ENCODE data around the gene TAX1BP3. TPM values are rescaled to one million over a fixed set of nuclear protein-coding genes. Genes with fewer than 3 reads are reported as not detected.
"Not testable (repeated sequence)": the region's sequence is repeated elsewhere in the genome, so short reads cannot be mapped to it uniquely, and the experiment has no call there.

Gene TAX1BP3
- 100 to 1,000 TPM in 2 of 4 donors, 10 to 100 TPM in 2; 93.9 to 109 (median 100) TPM for polyA plus RNA-seq (ENCODE audit: insufficient read length in 4 of 4)

DNA sequence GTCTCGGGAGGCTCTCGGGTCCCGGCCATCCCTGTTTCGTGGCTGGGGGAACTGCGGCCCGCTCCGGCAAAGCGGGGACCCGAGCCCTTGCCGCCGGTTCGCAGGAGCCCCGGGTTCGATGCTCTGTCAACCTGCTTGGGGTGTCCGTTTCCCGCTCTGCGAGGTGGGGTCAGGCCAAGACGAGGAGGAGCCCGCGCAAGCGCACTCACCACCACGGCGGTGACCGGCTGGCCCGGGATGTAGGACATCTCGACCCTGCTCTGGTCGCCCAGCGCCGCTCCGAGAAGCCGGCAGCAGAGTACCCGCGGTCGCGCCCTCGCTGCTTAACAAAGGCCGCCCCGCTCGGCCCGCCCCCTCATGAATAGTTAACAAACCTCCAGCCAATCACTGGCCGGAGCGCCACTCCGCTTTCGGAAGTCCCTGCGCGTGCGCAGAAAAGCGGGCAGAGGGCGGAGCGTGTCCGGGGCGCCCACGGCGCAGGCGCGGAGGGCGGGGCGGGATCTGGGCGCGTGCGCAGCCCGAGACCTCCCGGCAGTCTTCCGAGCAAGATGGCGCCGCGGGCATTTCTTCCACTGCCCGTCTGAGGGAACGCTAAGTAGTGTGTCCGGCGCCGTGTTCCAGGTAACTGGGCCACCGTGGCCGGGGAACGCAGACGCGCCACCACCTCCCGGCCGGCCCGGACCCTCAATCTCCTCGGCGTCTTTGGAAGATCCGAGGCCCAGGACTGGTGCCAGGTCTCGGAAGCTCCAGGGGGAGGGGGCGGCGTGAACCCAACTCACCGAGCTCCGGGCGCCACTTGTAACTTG, at the start of gene TAX1BP3, which contains the start of gene EMC6:
TSS of gene TAX1BP3 (minus strand) at position 300 of the 806 bp plus-strand sequence. CDS start at position 248, 52 bp downstream.
TSS of gene EMC6 (plus strand) at position 534 of the 806 bp plus-strand sequence. CDS start 335 bp downstream, outside the sequence.
- peak; percentile 95 to 97 (median 96) for DNase-seq (ENCODE audit: low read depth in 4 of 4, low spot score in 3 of 4)

- DNase-seq (ENCODE audit: low read depth in 4 of 4, low spot score in 3 of 4): no peak
Observed at GRCh38 chr17:3715296-3715695, 46.9 kb upstream of the TAX1BP3 start.

DNA sequence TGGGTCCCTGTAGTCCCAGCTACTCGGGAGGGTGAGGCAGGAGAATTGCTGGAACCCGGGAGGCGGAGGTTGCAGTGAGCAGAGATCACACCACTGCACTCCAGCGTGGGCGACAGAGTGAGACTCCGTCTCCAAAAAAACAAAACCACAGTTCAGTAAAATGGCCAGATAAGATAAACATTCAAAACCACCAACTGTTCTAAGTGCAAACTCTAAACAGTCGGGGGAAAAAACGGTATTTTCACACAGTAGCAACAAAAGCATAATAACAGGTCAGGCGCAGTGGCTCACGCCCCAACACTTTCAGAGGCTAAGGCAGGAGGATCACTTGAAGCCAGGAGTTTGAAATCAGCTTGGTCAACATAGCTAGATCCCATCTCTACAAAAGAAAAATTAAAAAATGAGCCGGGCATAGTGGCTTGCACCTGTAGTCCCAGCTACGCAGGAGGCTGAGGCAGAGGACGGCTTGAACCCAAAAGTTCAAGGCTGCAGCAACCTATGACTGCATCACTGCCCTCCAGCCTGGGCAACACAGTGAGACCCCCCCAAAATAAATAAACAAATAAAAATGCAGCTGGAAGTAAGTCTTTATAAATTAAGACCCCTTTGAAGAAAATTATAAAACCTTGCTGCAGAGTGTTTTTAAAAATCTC, 44.6 kb upstream of the TAX1BP3 start:
- no peak for DNase-seq (ENCODE audit: low read depth in 4 of 4, low spot score in 3 of 4)

GRCh38 chr17:3710951-3711383, 42.6 kb upstream of the TAX1BP3 start:
- DNase-seq (ENCODE audit: low read depth in 4 of 4, low spot score in 3 of 4): no peak

GRCh38 chr17:3708366-3708765, 40.0 kb upstream of the TAX1BP3 start:
- no peak for DNase-seq (ENCODE audit: low read depth in 4 of 4, low spot score in 3 of 4)

DNA sequence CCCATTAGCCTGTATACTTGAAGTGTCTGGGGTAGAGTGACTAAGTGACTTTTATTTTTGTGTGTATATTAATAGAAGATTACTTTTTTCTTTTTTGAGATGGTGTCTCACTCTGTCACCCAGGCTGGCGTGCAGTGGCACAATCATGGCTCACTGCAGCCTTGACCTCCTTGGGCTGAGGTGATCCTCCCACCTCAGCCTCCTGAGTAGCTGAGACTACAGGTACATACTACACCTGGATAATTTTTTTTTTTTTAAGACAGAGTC, 37.3 kb upstream of the TAX1BP3 start:
- not testable (repeated sequence) for DNase-seq (ENCODE audit: low read depth in 4 of 4, low spot score in 3 of 4)

- DNase-seq (ENCODE audit: low read depth in 4 of 4, low spot score in 3 of 4): no peak
Observed at GRCh38 chr17:3704931-3705717, 36.7 kb upstream of the TAX1BP3 start.

DNA sequence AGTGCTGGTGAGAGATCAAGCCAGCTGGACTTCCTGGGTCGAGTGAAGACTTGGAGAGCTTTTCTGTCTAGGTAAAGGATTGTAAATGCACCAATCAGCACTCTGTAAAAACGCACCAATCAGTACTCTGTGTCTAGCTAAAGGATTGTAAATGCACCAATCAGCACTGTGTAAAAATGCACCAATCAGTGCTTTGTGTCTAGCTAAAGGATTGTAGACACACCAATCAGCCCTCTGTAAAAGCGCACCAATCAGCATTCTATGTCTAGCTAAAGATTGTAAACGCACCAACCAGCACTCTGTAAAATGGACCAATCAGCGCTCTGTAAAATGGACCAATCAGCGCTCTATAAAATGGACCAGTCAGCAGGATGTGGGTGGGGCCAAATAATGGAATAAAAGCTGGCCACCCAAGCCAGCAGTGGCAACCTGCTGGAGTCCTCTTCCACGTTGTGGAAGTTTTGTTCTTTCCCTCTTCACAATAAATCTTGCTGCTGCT, 33.7 kb upstream of the TAX1BP3 start:
- DNase-seq (ENCODE audit: low read depth in 4 of 4, low spot score in 3 of 4): not testable (repeated sequence)

DNA sequence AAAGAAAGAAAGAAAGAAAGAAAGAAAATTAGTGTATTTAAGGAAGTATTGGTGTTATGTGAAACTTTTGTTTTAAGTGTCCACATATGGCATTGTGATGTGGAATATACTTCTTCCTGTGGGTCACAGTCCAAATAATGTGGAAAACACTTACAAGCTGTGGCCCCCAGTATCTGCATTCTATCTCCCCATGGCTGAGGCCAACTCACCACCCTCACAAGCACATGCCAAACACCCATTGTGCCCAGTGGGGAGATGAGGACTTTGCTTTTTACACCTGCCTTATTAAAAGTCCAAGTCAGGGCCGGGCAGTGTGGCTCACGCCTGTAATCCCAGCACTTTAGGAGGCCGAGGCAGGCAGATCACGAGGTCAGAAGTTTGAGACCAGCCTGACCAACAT, 31.6 kb upstream of the TAX1BP3 start:
- no peak for DNase-seq (ENCODE audit: low read depth in 4 of 4, low spot score in 3 of 4)

GRCh38 chr17:3698139-3698538, 29.8 kb upstream of the TAX1BP3 start:
- no peak for DNase-seq (ENCODE audit: low read depth in 4 of 4, low spot score in 3 of 4)

DNA sequence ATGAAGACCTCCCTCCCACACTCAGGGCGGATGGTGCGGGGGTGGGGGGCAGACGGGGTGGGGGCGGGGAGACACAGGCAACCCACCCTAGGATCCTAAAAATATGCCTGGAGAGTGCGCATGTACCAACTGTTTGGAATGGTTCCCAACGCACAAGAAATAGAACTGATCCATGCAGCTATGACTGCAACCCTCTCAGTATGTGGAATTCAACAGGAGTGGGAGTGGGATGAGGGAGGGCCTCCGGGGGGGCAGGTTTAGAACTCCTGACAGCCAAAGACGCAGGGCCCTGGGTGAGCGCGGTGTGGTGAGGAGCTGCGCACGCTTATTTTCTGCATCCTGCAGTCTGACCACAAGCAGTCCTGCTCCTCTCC, 28.7 kb upstream of the TAX1BP3 start:
- no peak for DNase-seq (ENCODE audit: low read depth in 4 of 4, low spot score in 3 of 4)

- no peak for DNase-seq (ENCODE audit: low read depth in 4 of 4, low spot score in 3 of 4)
Observed at GRCh38 chr17:3695723-3696411, 27.5 kb upstream of the TAX1BP3 start, which contains the start of gene P2RX5. TSS of gene P2RX5 (minus strand) at chr17:3696155. CDS start at chr17:3696005, 150 bp downstream.

- no peak for DNase-seq (ENCODE audit: low read depth in 4 of 4, low spot score in 3 of 4)
Observed at GRCh38 chr17:3695129-3695722, 26.8 kb upstream of the TAX1BP3 start.

GRCh38 chr17:3693829-3694231, 25.5 kb upstream of the TAX1BP3 start:
- no peak for DNase-seq (ENCODE audit: low read depth in 4 of 4, low spot score in 3 of 4)

- DNase-seq (ENCODE audit: low read depth in 4 of 4, low spot score in 3 of 4): no peak
Observed at GRCh38 chr17:3693141-3693540, 24.8 kb upstream of the TAX1BP3 start.

DNA sequence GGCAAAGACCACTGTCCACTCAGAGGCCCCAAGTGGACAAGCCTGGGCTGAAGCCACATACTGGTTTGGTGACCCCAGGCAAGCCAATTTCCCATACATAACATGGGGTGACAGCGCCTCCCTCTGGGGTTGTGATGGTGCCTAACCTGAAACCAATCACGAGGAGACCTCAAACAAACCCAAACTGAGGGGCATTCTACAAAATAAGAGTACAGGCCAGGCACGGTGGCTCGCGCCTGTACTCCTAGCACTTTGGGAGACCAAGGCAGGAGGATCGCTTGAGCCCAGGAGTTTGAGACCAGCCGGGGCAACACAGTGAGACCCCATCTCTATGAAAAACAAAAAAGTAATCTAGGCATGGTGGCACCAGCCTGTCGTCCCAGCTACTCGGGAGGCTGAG, 24.0 kb upstream of the TAX1BP3 start:
- DNase-seq (ENCODE audit: low read depth in 4 of 4, low spot score in 3 of 4): no peak

- no peak for DNase-seq (ENCODE audit: low read depth in 4 of 4, low spot score in 3 of 4)
Observed at GRCh38 chr17:3691617-3692067, 23.3 kb upstream of the TAX1BP3 start.

GRCh38 chr17:3690094-3690715, 21.8 kb upstream of the TAX1BP3 start:
- DNase-seq (ENCODE audit: low read depth in 4 of 4, low spot score in 3 of 4): no peak
